Measurements from ENCODE around the gene EEF2KMT.
"Not testable (repeated sequence)": the region's sequence is repeated elsewhere in the genome, so short reads cannot be mapped to it uniquely, and the experiment has no call there.

- not testable (repeated sequence) for TF ChIP-seq CTCF (conservative IDR thresholded peaks at IDR 0.05; ENCODE audit: low read depth, low read length); CEBPB (IDR thresholded peaks at IDR 0.05; ENCODE audit: low read depth, low read length); MXI1 (IDR thresholded peaks at IDR 0.05; ENCODE audit: borderline replicate concordance, low read depth, low read length); POLR2A (IDR thresholded peaks at IDR 0.05; ENCODE audit: low read depth, low read length); RCOR1 (IDR thresholded peaks at IDR 0.05; ENCODE audit: insufficient replicate concordance, low read length); SMC3 (IDR thresholded peaks at IDR 0.05; ENCODE audit: low read depth, low read length); RAD21 (IDR thresholded peaks at IDR 0.05; ENCODE audit: low read length); MAFK (IDR thresholded peaks at IDR 0.05; ENCODE audit: low read depth, low read length); BHLHE40 (IDR thresholded peaks at IDR 0.05; ENCODE audit: low read depth, low read length); CHD1 (IDR thresholded peaks at IDR 0.05; ENCODE audit: low read depth, low read length)
- TF ChIP-seq, protein P1, sequence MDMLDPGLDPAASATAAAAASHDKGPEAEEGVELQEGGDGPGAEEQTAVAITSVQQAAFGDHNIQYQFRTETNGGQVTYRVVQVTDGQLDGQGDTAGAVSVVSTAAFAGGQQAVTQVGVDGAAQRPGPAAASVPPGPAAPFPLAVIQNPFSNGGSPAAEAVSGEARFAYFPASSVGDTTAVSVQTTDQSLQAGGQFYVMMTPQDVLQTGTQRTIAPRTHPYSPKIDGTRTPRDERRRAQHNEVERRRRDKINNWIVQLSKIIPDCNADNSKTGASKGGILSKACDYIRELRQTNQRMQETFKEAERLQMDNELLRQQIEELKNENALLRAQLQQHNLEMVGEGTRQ (IDR thresholded peaks at IDR 0.05; ENCODE audit: low read depth, low read length): not testable (repeated sequence)
- TF ChIP-seq, protein P2, sequence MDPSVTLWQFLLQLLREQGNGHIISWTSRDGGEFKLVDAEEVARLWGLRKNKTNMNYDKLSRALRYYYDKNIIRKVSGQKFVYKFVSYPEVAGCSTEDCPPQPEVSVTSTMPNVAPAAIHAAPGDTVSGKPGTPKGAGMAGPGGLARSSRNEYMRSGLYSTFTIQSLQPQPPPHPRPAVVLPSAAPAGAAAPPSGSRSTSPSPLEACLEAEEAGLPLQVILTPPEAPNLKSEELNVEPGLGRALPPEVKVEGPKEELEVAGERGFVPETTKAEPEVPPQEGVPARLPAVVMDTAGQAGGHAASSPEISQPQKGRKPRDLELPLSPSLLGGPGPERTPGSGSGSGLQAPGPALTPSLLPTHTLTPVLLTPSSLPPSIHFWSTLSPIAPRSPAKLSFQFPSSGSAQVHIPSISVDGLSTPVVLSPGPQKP (IDR thresholded peaks at IDR 0.05; ENCODE audit: borderline replicate concordance, low read depth, low read length): not testable (repeated sequence)
Observed at GRCh38 chr16:5140151-5140550, 42.6 kb upstream of the EEF2KMT start.
